Esophagus squamous epithelium (tissue), 4 donors: ENCODE data around the gene FAM89A.

ENCODE experiments used
- CTCF ChIP-seq, 6 experiments: fragments of 450-650 bp in 4 of 6; fragments of 200-600 bp in 2 of 6; sonication (generic) in 2 of 6; IDR thresholded peaks; one replicate each; pipeline ENCODE4 v1.5.1; 2016 to 2019; ENCODE audit warnings: antibody characterized with exemption in 6 of 6, mild to moderate bottlenecking in 4 of 6, moderate library complexity in 4 of 6
- POLR2A ChIP-seq, 4 donors: fragments of 450-650 bp; IDR thresholded peaks; one replicate each; pipeline ENCODE4 v1.6.1; 2017; ENCODE audit warnings: antibody characterized with exemption in 4 of 4, mild to moderate bottlenecking in 4 of 4, moderate library complexity in 3 of 4

- TF ChIP-seq CTCF (IDR thresholded peaks at IDR 0.05) (no peak), POLR2A (IDR thresholded peaks at IDR 0.05) (no peak)
Observed at GRCh38 chr1:231070758-231071444, 30.8 kb upstream of the FAM89A start.
